Activated T-helper 2 cell treated with anti-CD3 and anti-CD28 coated beads, Interferon-gamma antibody, Interleukin-2, Interleukin-4, amounts not matched to agents 10 μg/mL and 5 μg/mL and 100 μg/mL, durations not matched to agents 14 hours and 24 hours and 36 hours (primary cell): ENCODE results near the gene GALNT8. TPM values are rescaled to one million over a fixed set of nuclear protein-coding genes. Genes with fewer than 3 reads are reported as not detected.
"Not testable (repeated sequence)": the region's sequence is repeated elsewhere in the genome, so short reads cannot be mapped to it uniquely, and the experiment has no call there.

Experiments
- DNase-seq: peaks from one replicate; pipeline ENCODE4 v3.0.0; 2021; ENCODE audit warnings: low spot score
- H3K27ac Mint-ChIP-seq: one replicate; pipeline ENCODE4 v1.8.0; 2021; ENCODE audit warnings: mixed read lengths
- H3K27me3 Mint-ChIP-seq: one replicate; pipeline ENCODE4 v1.8.0; 2021; ENCODE audit warnings: low read depth, mixed read lengths
- H3K36me3 Mint-ChIP-seq: one replicate; pipeline ENCODE4 v1.8.0; 2021; ENCODE audit warnings: low read depth, mixed read lengths
- H3K4me1 Mint-ChIP-seq: one replicate; pipeline ENCODE4 v1.8.0; 2021; ENCODE audit warnings: low read depth, mixed read lengths
- H3K4me3 Mint-ChIP-seq: one replicate; pipeline ENCODE4 v1.8.0; 2021; ENCODE audit warnings: low read depth, mild to moderate bottlenecking, moderate library complexity, mixed read lengths
- H3K9me3 Mint-ChIP-seq: one replicate; pipeline ENCODE4 v1.8.0; 2021; ENCODE audit warnings: mixed read lengths
- intact Hi-C: fragments of 100-400 bp; cut with micrococcal nuclease; formaldehyde crosslinking; loops from one replicate; pipeline ENCODE4 v1.15.1; 2023
- total RNA-seq: library from RNA; stranded (reverse); gene quantifications from 2 replicates; pipeline ENCODE4 v1.2.3, GENCODE V29; 2022

Gene GALNT8
- total RNA-seq, 1 donor from 2014 or later: 1.2 TPM

- no peak overlapping the region for H3K4me3 Mint-ChIP-seq
- intact Hi-C loops: no loop called here
Measured at GRCh38 chr12:4720637-4720995, 416 bp downstream of the GALNT8 start.

GRCh38 chr12:4721587-4721986 lies 1.4 kb downstream of the GALNT8 start:
- H3K4me3 Mint-ChIP-seq, DNase-seq, intact Hi-C loops, H3K4me1 Mint-ChIP-seq, H3K9me3 Mint-ChIP-seq, H3K36me3 Mint-ChIP-seq, H3K27ac Mint-ChIP-seq: not testable (repeated sequence)
- peaks cover 37% of the 10 kb centered on the region for H3K27me3 Mint-ChIP-seq

More at GRCh38 chr12:4720637-4720995, 416 bp downstream of the GALNT8 start:
- Mint-ChIP-seq H3K4me1 (no peaks in the 10 kb centered on the region), H3K27me3 (peaks cover 37% of the 10 kb centered on the region), H3K27ac (no peak overlapping the region), H3K9me3 (no peaks in the 10 kb centered on the region), H3K36me3 (no peaks in the 10 kb centered on the region)
- DNase-seq: no peak

- H3K4me1 Mint-ChIP-seq: no peaks in the 10 kb centered on the region
- no peak for DNase-seq
- peaks cover 37% of the 10 kb centered on the region for H3K27me3 Mint-ChIP-seq
- H3K9me3 Mint-ChIP-seq: no peaks in the 10 kb centered on the region
- intact Hi-C loops: no loop called here
- no peaks in the 10 kb centered on the region for H3K36me3 Mint-ChIP-seq
- no peak overlapping the region for H3K4me3 Mint-ChIP-seq
- no peak overlapping the region for H3K27ac Mint-ChIP-seq
Measured at GRCh38 chr12:4723226-4723625, 3.0 kb downstream of the GALNT8 start.

- peaks cover 27% of the 10 kb centered on the region for H3K27me3 Mint-ChIP-seq
- H3K36me3 Mint-ChIP-seq: no peaks in the 10 kb centered on the region
- intact Hi-C loops: no loop called here
- H3K9me3 Mint-ChIP-seq: no peaks in the 10 kb centered on the region
- H3K27ac Mint-ChIP-seq: no peak overlapping the region
- no peak for DNase-seq
- H3K4me1 Mint-ChIP-seq: no peaks in the 10 kb centered on the region
- H3K4me3 Mint-ChIP-seq: no peak overlapping the region
Measured at GRCh38 chr12:4725057-4725456, 4.9 kb downstream of the GALNT8 start.

GRCh38 chr12:4734625-4735340 lies 14.6 kb downstream of the GALNT8 start:
- no peak overlapping the region for H3K4me3 Mint-ChIP-seq
- intact Hi-C loops: no loop called here
- H3K27me3 Mint-ChIP-seq: peaks cover 31% of the 10 kb centered on the region
- H3K36me3 Mint-ChIP-seq: no peaks in the 10 kb centered on the region
- no peak overlapping the region for H3K27ac Mint-ChIP-seq
- no peaks in the 10 kb centered on the region for H3K9me3 Mint-ChIP-seq
- H3K4me1 Mint-ChIP-seq: no peaks in the 10 kb centered on the region
- no peak for DNase-seq

- intact Hi-C loops: no loop called here
- no peak overlapping the region for H3K4me3 Mint-ChIP-seq
- no peaks in the 10 kb centered on the region for H3K4me1 Mint-ChIP-seq
- no peaks in the 10 kb centered on the region for H3K36me3 Mint-ChIP-seq
- DNase-seq: no peak
- H3K9me3 Mint-ChIP-seq: no peaks in the 10 kb centered on the region
- H3K27ac Mint-ChIP-seq: no peak overlapping the region
- H3K27me3 Mint-ChIP-seq: peaks cover 27% of the 10 kb centered on the region
Measured at GRCh38 chr12:4736091-4736490, 15.9 kb downstream of the GALNT8 start.

- H3K9me3 Mint-ChIP-seq: no peaks in the 10 kb centered on the region
- H3K4me1 Mint-ChIP-seq: no peaks in the 10 kb centered on the region
- no peak overlapping the region for H3K27ac Mint-ChIP-seq
- H3K4me3 Mint-ChIP-seq: no peak overlapping the region
- no peaks in the 10 kb centered on the region for H3K36me3 Mint-ChIP-seq
- intact Hi-C loops: no loop called here
- H3K27me3 Mint-ChIP-seq: peaks cover 25% of the 10 kb centered on the region
- DNase-seq: no peak
Measured at GRCh38 chr12:4738541-4738940, 18.3 kb downstream of the GALNT8 start.

GRCh38 chr12:4742416-4742970 lies 22.3 kb downstream of the GALNT8 start:
- Mint-ChIP-seq H3K9me3 (no peaks in the 10 kb centered on the region), H3K27ac (no peak overlapping the region), H3K36me3 (no peaks in the 10 kb centered on the region), H3K4me3 (no peak overlapping the region), H3K27me3 (peaks cover 12% of the 10 kb centered on the region), H3K4me1 (no peaks in the 10 kb centered on the region)
- DNase-seq: no peak
- intact Hi-C loops: no loop called here

GRCh38 chr12:4743046-4743445 lies 22.8 kb downstream of the GALNT8 start:
- Mint-ChIP-seq H3K9me3 (no peaks in the 10 kb centered on the region), H3K27me3 (peaks cover 11% of the 10 kb centered on the region), H3K4me3 (no peak overlapping the region), H3K4me1 (no peaks in the 10 kb centered on the region), H3K27ac (no peak overlapping the region), H3K36me3 (no peaks in the 10 kb centered on the region)
- DNase-seq: no peak
- intact Hi-C loops: no loop called here

- Mint-ChIP-seq H3K9me3 (no peaks in the 10 kb centered on the region), H3K4me1 (no peaks in the 10 kb centered on the region), H3K36me3 (no peaks in the 10 kb centered on the region), H3K27me3 (peaks cover 18% of the 10 kb centered on the region), H3K4me3 (no peak overlapping the region), H3K27ac (no peak overlapping the region)
- intact Hi-C loops: no loop called here
- DNase-seq: no peak
Measured at GRCh38 chr12:4744709-4745108, 24.5 kb downstream of the GALNT8 start.

- H3K9me3 Mint-ChIP-seq: no peaks in the 10 kb centered on the region
- peaks cover 18% of the 10 kb centered on the region for H3K27me3 Mint-ChIP-seq
- no peaks in the 10 kb centered on the region for H3K4me1 Mint-ChIP-seq
- DNase-seq: no peak
- intact Hi-C loops: no loop called here
- H3K36me3 Mint-ChIP-seq: no peaks in the 10 kb centered on the region
- no peak overlapping the region for H3K27ac Mint-ChIP-seq
- no peak overlapping the region for H3K4me3 Mint-ChIP-seq
Measured at GRCh38 chr12:4745249-4745648, 25.0 kb downstream of the GALNT8 start.

- not testable (repeated sequence) for H3K36me3 Mint-ChIP-seq, DNase-seq, H3K4me3 Mint-ChIP-seq, H3K9me3 Mint-ChIP-seq, H3K27ac Mint-ChIP-seq, H3K4me1 Mint-ChIP-seq
- intact Hi-C loops: loop anchor here (10.0 kb wide), 1 partner anchor 147 kb away; no protein-coding TSS in a partner anchor
- peaks cover 38% of the 10 kb centered on the region for H3K27me3 Mint-ChIP-seq
Measured at GRCh38 chr12:4751654-4752053, 31.5 kb downstream of the GALNT8 start.

GRCh38 chr12:4762773-4763172 lies 42.6 kb downstream of the GALNT8 start:
- no peak for DNase-seq
- Mint-ChIP-seq H3K9me3 (no peaks in the 10 kb centered on the region), H3K27ac (no peak overlapping the region), H3K27me3 (peaks cover 10% of the 10 kb centered on the region), H3K4me1 (peaks cover 4% of the 10 kb centered on the region), H3K4me3 (no peak overlapping the region), H3K36me3 (no peaks in the 10 kb centered on the region)
- intact Hi-C loops: no loop called here
